HG03097 (cell line): ENCODE measurements around the gene PLSCR1.

ENCODE experiments used
- ATAC-seq: cut with Tn5 transposase; IDR thresholded peaks from one replicate; pipeline ENCODE4 v1.9.1; 2021; ENCODE audit not compliant: unreplicated experiment, low FRiP score

The PLSCR1 gene

GRCh38 chr3:146544002-146544928 lies at the start of gene PLSCR1:
Gene PLSCR1 (minus strand): TSS chr3:146544607. CDS start chr3:146536552, 8,055 bp downstream.
- ATAC-seq: peak; percentile 91

DNA sequence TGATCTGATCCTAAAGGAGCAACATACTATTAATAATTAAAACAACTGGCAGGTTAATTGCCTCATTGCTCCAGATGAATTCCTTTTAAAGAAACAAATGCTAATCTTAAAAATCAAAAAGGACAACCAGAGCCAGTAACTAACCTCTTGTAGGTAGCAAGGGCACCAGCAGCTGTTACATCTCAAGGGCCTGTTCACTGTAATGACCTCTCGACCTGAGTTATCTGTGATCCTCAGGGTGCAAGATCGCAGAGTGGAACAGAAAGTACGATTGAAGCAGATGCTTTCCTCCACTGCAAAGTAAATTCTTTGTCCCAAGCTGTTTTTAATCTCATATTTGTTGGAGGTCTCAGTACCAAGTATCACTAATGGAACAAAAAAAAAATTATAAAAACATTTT lies 49.4 kb upstream of the PLSCR1 start:
- no peak for ATAC-seq

- no peak for ATAC-seq
Observed at GRCh38 chr3:146590521-146590920, 46.1 kb upstream of the PLSCR1 start.

DNA sequence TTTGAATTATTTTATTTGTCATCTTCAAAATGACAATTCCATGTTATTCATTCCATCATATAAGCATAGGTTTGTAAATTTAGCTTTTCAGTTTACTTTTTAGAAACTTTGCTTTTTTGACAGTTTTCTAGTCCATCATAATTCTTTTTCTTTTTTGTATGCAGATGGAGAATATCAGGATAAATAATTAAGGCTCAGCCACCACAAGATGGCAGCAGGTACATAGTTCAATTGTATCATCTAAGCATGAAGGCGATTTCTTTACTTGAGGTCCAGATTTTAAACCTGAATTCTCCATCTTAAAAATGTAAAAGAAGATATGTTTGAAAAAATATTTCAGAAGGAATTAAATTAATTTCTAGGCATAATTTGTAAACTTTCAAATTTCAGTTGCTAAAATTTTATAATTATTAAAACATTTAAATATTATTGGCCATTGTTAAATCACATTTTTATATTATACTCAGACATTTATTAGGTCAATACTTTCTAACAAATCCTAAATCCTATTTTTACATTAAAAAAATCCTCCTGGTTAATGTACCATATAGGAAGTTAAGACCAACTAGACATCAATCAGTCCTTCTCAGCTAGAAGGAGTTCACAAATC lies 45.6 kb upstream of the PLSCR1 start:
- ATAC-seq: no peak

GRCh38 chr3:146585156-146585555 lies 40.7 kb upstream of the PLSCR1 start:
- ATAC-seq: no peak

DNA sequence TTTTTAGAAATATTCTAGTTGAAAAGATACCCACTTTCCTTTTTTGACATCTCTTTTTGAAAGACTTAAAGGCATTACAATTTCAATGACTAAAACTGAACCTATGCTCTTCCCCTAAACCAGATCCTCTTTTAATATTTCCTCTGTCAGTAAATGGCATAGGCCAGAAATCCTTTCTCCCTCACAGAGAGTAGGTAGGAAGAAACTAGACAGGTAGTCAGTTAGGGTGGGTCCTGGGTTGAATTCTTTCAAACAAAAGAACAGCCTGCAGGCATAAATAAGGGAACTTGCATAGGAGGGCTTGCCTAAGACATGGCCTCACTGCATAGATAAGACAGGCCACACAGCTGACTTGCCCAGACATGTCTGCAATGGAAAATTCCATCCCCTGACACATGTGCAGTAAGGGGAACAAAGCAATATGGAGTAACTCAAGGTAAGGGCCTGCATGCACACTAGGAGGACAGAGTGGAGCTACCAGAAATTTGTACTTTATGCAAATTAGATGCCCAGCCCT lies 37.6 kb upstream of the PLSCR1 start:
- no peak for ATAC-seq

- ATAC-seq: no peak
Observed at GRCh38 chr3:146581080-146581601, 36.7 kb upstream of the PLSCR1 start.

DNA sequence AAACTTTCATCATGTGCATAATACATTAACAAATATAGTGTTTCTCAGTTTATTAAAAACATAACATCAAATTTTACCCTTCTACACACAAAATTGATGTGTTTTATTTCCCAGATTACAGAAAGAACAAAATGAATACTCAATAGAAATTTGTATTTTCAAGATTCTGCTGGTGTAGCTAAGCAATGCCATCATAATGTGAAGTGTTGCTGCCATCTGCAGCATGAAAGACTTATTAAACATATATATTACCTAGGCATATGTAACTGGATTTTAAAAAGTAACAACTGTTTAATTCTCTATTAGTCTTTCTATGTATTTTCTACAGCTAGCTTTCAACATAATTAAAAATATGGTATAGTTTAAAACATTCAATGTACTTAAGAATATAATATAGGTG lies 33.3 kb upstream of the PLSCR1 start:
- ATAC-seq: no peak

DNA sequence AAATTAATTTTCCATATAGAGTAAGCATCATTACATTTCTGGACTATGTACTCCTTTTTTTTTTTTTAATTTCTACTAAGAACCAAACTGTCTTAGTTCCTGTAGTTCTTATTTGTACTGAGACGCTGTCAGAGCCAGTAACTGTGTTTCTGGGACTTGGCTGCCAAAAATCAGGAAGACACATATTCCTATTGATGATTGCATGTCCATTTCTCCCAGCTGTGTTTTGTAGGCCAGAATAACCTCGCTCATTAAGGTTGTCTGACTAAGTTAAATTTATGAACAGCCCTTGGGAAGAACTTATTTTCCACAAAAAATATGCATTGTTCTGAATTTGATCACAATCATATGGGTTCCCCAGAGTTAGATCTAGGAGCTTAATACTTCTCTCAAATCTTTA lies 31.2 kb upstream of the PLSCR1 start:
- no peak for ATAC-seq

GRCh38 chr3:146574173-146574572 lies 29.8 kb upstream of the PLSCR1 start:
- ATAC-seq: no peak

DNA sequence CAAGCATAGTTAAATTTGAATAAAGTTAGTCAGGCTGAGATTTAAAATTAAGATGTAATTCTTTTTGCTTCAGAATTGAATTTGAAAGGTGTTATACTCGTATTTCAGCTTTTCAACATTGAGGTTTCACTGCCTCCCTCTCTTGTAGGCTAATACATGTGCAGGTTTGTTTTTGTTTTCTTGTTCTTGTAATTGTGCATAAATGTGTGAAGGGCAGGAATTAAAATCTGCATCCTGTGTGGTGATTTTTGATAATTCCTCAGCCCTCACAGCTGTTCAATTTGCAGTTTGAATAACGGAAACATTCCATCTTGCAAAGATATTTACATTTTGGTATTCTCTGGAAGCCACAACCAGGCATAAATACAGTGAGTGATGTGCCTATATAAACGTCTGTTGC lies 24.9 kb upstream of the PLSCR1 start:
- no peak for ATAC-seq

- ATAC-seq: no peak
Observed at GRCh38 chr3:146566138-146566537, 21.7 kb upstream of the PLSCR1 start.

GRCh38 chr3:146561879-146562278 lies 17.5 kb upstream of the PLSCR1 start:
- ATAC-seq: no peak

- no peak for ATAC-seq
Observed at GRCh38 chr3:146561463-146561862, 17.1 kb upstream of the PLSCR1 start.

DNA sequence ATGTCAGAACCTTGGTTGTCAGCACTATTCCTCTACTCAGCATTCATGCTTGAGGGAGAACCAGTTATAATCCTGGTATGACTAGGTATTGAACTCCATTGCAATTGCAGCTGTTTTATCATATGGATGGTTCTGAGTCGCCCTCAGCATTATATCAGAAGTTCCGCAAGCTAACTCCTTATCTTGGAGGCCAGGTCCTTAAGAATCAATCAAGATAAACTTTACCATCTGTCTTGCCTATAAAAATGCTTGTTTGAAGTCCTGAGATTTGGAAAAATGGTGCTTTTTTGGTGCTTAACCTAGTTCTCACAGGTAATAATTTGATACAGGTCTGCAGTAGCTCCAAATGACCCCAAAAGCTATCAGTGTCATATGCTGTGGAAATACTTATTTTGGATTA lies 16.3 kb upstream of the PLSCR1 start:
- no peak for ATAC-seq

DNA sequence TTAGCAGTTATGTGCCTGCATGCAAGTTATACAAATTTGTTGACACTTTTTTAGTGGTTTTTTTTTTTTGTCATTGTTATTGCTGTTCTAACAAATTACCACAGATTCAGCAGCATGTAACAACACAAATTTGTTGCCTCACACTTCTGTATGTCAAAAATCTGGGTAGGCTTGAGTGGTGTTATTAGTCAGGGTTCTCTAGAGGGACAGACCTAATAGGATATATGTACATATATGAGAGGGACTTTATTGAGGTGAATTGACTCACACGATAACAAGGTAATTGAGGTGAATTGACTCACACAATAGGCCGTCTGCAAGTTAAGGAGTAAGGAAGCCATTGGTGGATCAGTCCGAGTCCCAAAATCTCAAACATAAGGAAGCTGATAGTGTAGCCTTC lies 15.0 kb upstream of the PLSCR1 start:
- ATAC-seq: no peak

GRCh38 chr3:146558781-146559180 lies 14.4 kb upstream of the PLSCR1 start:
- ATAC-seq: no peak

- no peak for ATAC-seq
Observed at GRCh38 chr3:146557745-146558144, 13.3 kb upstream of the PLSCR1 start.

DNA sequence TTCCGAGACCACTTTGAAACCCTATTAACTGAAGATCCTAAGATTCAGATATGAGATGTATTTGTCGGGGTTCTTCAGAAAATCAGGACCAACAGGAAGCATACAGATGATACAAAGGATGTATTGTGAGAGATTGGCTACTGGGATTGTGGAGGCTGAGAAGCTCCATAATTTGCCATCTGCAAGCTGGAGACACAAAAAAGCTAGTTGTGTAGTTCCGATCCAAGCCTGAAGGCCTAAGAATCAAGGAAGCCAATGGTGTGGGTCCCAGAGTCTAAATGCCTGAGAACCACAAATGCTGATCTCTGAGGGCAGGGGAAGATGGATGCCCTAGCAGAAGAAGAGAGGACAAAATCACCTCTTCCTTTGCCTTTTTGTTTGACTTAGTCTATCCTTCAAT lies 10.9 kb upstream of the PLSCR1 start:
- no peak for ATAC-seq

DNA sequence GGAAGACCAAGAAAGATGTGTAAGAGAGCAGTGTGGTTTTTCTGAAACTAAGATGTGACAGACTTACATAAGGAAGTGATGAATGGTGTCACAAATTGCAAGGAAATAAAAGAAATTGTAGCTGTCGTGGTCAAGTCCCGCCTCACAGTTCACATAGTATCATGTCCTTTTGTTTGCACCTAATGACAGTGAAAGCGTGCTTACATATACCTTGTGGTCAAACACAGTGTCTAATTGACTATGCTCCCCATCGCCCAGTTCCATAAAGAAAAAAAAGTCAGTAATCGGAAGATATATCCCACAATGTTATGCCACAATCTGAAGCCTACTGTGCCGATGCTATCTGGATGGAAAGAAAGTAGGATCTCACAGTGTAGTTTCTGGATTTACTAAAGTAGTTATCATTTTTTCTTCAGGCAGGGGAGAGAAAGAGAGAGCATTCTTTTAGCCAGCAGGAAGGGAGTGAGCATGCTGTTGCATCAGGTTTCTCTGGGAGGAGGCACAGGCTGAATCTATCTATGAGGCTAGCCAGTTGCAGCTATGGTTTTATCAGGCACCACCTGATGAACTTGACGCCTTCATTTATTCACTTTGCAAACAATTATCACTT lies 9.8 kb upstream of the PLSCR1 start:
- ATAC-seq: no peak
